Mesangial cell (primary cell): Measurements from ENCODE around the gene ERMARD. TPM values are rescaled to one million over a fixed set of nuclear protein-coding genes. Genes with fewer than 3 reads are reported as not detected.

ENCODE experiments used
- total RNA-seq: library from RNA; depleted of rRNA; stranded (reverse); fragments of >200 nt; gene quantifications from 2 replicates; pipeline ENCODE4 v1.2.3, GENCODE V29; 2015

Gene ERMARD
- 8.6 and 13.7 TPM in 2 replicates for total RNA-seq

GRCh38 chr6:169751242-169752073, at the start of gene ERMARD, which contains the start of gene DYNLT2:
Gene ERMARD (plus strand): TSS chr6:169751622. CDS start chr6:169751658, 36 bp downstream.
Gene DYNLT2 (minus strand): TSS chr6:169751572. CDS start chr6:169751458, 114 bp downstream.

GRCh38 chr6:169701954-169702839, 49.2 kb upstream of the ERMARD start, which contains the start of the genes C6orf120 and WDR27:
Gene C6orf120 (plus strand): TSS chr6:169702126. CDS start chr6:169702460, 334 bp downstream.
Gene WDR27 (minus strand): TSS chr6:169702029. CDS start chr6:169689005, 13,024 bp downstream.

GRCh38 chr6:169724494-169725124, 26.8 kb upstream of the ERMARD start, which contains the start of gene PHF10:
Gene PHF10 (minus strand): TSS chr6:169724500. CDS start chr6:169723931, 569 bp downstream.

Other genes with a start within 250 kb of the ERMARD start
- gene WDR27, start 49.6 kb upstream of the ERMARD start, total RNA-seq, result 9.8 and 15.3 TPM in 2 replicates
- 29.7 and 44.1 TPM in 2 replicates for gene C6orf120, start 49.5 kb upstream of the ERMARD start, total RNA-seq
- 14.0 and 17.0 TPM in 2 replicates for gene PHF10, start 27.1 kb upstream of the ERMARD start, total RNA-seq
- 0.63 and 0.65 TPM in 2 replicates for gene DYNLT2, start 50 bp upstream of the ERMARD start, total RNA-seq